Nephron progenitor cell (in vitro differentiated cells): ENCODE results near the gene FAM227B.
"Not testable (repeated sequence)": the region's sequence is repeated elsewhere in the genome, so short reads cannot be mapped to it uniquely, and the experiment has no call there.

ENCODE experiments used
- DNase-seq: peaks from one replicate; pipeline ENCODE4 v3.0.0; 2021
- H3K27ac Mint-ChIP-seq: 2 replicates; pipeline ENCODE4 v1.8.0; 2021; ENCODE audit warnings: mild to moderate bottlenecking, moderate library complexity, mixed read lengths
- H3K27me3 Mint-ChIP-seq: 2 replicates; pipeline ENCODE4 v1.8.0; 2021; ENCODE audit warnings: mild to moderate bottlenecking, low read depth, mixed read lengths; ENCODE audit not compliant: poor library complexity
- H3K36me3 Mint-ChIP-seq: 2 replicates; pipeline ENCODE4 v1.8.0; 2021; ENCODE audit warnings: low read depth, mixed read lengths
- H3K4me1 Mint-ChIP-seq: 2 replicates; pipeline ENCODE4 v1.8.0; 2021; ENCODE audit warnings: mixed read lengths
- H3K4me3 Mint-ChIP-seq: 2 replicates; pipeline ENCODE4 v1.8.0; 2021; ENCODE audit warnings: mild to moderate bottlenecking, moderate library complexity, mixed read lengths
- H3K9me3 Mint-ChIP-seq: 2 replicates; pipeline ENCODE4 v1.8.0; 2021; ENCODE audit warnings: mild to moderate bottlenecking, moderate library complexity, mixed read lengths
- CTCF ChIP-seq: fragments of 200-600 bp; sonication (generic); IDR thresholded peaks from 2 replicates; pipeline ENCODE4 v1.5.0; 2021; ENCODE audit warnings: antibody characterized with exemption

Gene FAM227B

GRCh38 chr15:49570672-49571071 lies 49.9 kb downstream of the FAM227B start:
- Mint-ChIP-seq H3K36me3 (peaks cover 23% of the 10 kb centered on the region), H3K4me3 (no peak overlapping the region), H3K9me3 (peaks cover 12% of the 10 kb centered on the region), H3K27me3 (peaks cover 4% of the 10 kb centered on the region), H3K4me1 (no peaks in the 10 kb centered on the region), H3K27ac (no peak overlapping the region)
- DNase-seq, result no peak
- TF ChIP-seq CTCF, result no peak

- no peak overlapping the region for H3K4me3 Mint-ChIP-seq
- TF ChIP-seq CTCF, result no peak
- peaks cover 12% of the 10 kb centered on the region for H3K9me3 Mint-ChIP-seq
- peaks cover 23% of the 10 kb centered on the region for H3K36me3 Mint-ChIP-seq
- H3K27me3 Mint-ChIP-seq, result peaks cover 4% of the 10 kb centered on the region
- DNase-seq, result no peak
- H3K4me1 Mint-ChIP-seq, result no peaks in the 10 kb centered on the region
- H3K27ac Mint-ChIP-seq, result no peak overlapping the region
These were observed 50.4 kb downstream of the FAM227B start for GRCh38 chr15:49570174-49570573.

GRCh38 chr15:49560045-49560444 lies 60.6 kb downstream of the FAM227B start:
- peaks cover 81% of the 10 kb centered on the region for H3K9me3 Mint-ChIP-seq
- H3K4me3 Mint-ChIP-seq, result no peak overlapping the region
- TF ChIP-seq CTCF, result no peak
- no peaks in the 10 kb centered on the region for H3K4me1 Mint-ChIP-seq
- H3K36me3 Mint-ChIP-seq, result peaks cover 52% of the 10 kb centered on the region
- DNase-seq, result no peak
- H3K27me3 Mint-ChIP-seq, result no peaks in the 10 kb centered on the region
- H3K27ac Mint-ChIP-seq, result no peak overlapping the region

- H3K27ac Mint-ChIP-seq, result no peak overlapping the region
- no peaks in the 10 kb centered on the region for H3K4me1 Mint-ChIP-seq
- no peak for TF ChIP-seq CTCF
- DNase-seq, result no peak
- H3K36me3 Mint-ChIP-seq, result peaks cover 52% of the 10 kb centered on the region
- no peaks in the 10 kb centered on the region for H3K27me3 Mint-ChIP-seq
- H3K4me3 Mint-ChIP-seq, result no peak overlapping the region
- H3K9me3 Mint-ChIP-seq, result peaks cover 79% of the 10 kb centered on the region
These were observed 61.7 kb downstream of the FAM227B start for GRCh38 chr15:49558929-49559328.

GRCh38 chr15:49556437-49556836 lies 64.2 kb downstream of the FAM227B start:
- Mint-ChIP-seq H3K4me1 (no peaks in the 10 kb centered on the region), H3K9me3 (peaks cover 74% of the 10 kb centered on the region), H3K27me3 (no peaks in the 10 kb centered on the region), H3K4me3 (no peak overlapping the region), H3K36me3 (peaks cover 33% of the 10 kb centered on the region), H3K27ac (no peak overlapping the region)
- no peak for DNase-seq
- no peak for TF ChIP-seq CTCF

- H3K4me3 Mint-ChIP-seq, DNase-seq, H3K27ac Mint-ChIP-seq, H3K36me3 Mint-ChIP-seq, H3K4me1 Mint-ChIP-seq, H3K27me3 Mint-ChIP-seq: not testable (repeated sequence)
- H3K9me3 Mint-ChIP-seq, result peaks cover 60% of the 10 kb centered on the region
These were observed 70.3 kb downstream of the FAM227B start for GRCh38 chr15:49550342-49550741.
